MM.1S (cell line): ENCODE data around the gene NABP2.

ENCODE experiments used
- DNase-seq: peaks from one replicate; pipeline ENCODE4 v3.0.0-alpha.2; 2015
- H2AFZ ChIP-seq: fragments of 300-600 bp; sonication (generic); 2 replicates; pipeline ENCODE4 v1.6.0; 2016; ENCODE audit warnings: antibody characterized with exemption, low read length
- H3F3A ChIP-seq: fragments of 300-600 bp; sonication (generic); 2 replicates; pipeline ENCODE4 v1.6.1; 2016; ENCODE audit warnings: mild to moderate bottlenecking, antibody characterized with exemption, low read length, moderate library complexity, mixed read lengths; ENCODE audit not compliant: insufficient read depth
- H3K27ac ChIP-seq: fragments of 300-600 bp; sonication (generic); 2 replicates; pipeline ENCODE4 v1.5.1; 2016; ENCODE audit warnings: mild to moderate bottlenecking, low read length
- H3K27me3 ChIP-seq: fragments of 300-600 bp; sonication (generic); replicated peaks from 2 replicates; pipeline ENCODE4 v1.6.0; 2016; ENCODE audit warnings: low read length; ENCODE audit not compliant: insufficient read depth
- H3K36me3 ChIP-seq: fragments of 300-600 bp; sonication (generic); replicated peaks from 2 replicates; pipeline ENCODE4 v1.6.1; 2016; ENCODE audit warnings: mild to moderate bottlenecking, low read length, mixed read lengths; ENCODE audit not compliant: insufficient read depth
- H3K4me1 ChIP-seq: fragments of 300-600 bp; sonication (generic); 2 replicates; pipeline ENCODE4 v1.6.1; 2016; ENCODE audit warnings: low read length, mixed read lengths
- H3K4me2 ChIP-seq: fragments of 300-600 bp; sonication (generic); 2 replicates; pipeline ENCODE4 v1.6.0; 2016; ENCODE audit warnings: low read depth, low read length
- H3K4me3 ChIP-seq: fragments of 300-600 bp; sonication (generic); 2 replicates; pipeline ENCODE4 v1.5.1; 2016; ENCODE audit warnings: low read length, mixed read lengths
- H3K79me2 ChIP-seq: fragments of 300-600 bp; sonication (generic); 2 replicates; pipeline ENCODE4 v1.6.1; 2016; ENCODE audit warnings: mixed run types, low read length, mixed read lengths
- H3K9ac ChIP-seq: fragments of 300-600 bp; sonication (generic); 2 replicates; pipeline ENCODE4 v1.6.1; 2016; ENCODE audit warnings: low read length, mixed read lengths
- H3K9me2 ChIP-seq: fragments of 300-600 bp; sonication (generic); replicated peaks from 2 replicates; pipeline ENCODE4 v1.6.1; 2016; ENCODE audit warnings: mild to moderate bottlenecking, low read length, mixed read lengths; ENCODE audit not compliant: insufficient read depth
- H3K9me3 ChIP-seq: fragments of 300-600 bp; sonication (generic); replicated peaks from 2 replicates; pipeline ENCODE4 v1.6.1; 2016; ENCODE audit warnings: mild to moderate bottlenecking, low read length, mixed read lengths; ENCODE audit not compliant: insufficient read depth
- H4K20me1 ChIP-seq: fragments of 300-600 bp; sonication (generic); 2 replicates; pipeline ENCODE4 v1.6.1; 2016; ENCODE audit warnings: mild to moderate bottlenecking, low read length, moderate library complexity, mixed read lengths; ENCODE audit not compliant: insufficient read depth
- CTCF ChIP-seq: fragments of 300-600 bp; sonication (generic); IDR thresholded peaks from 2 replicates; pipeline ENCODE4 v1.5.1; 2016; ENCODE audit warnings: antibody characterized with exemption, low read length, mixed read lengths
- EZH2 ChIP-seq: fragments of 300-600 bp; sonication (generic); optimal IDR thresholded peaks from 2 replicates; pipeline ENCODE3; 2017; ENCODE audit warnings: low read depth, mild to moderate bottlenecking, antibody characterized with exemption, low read length, mixed read lengths
- EZH2phosphoT487 ChIP-seq: fragments of 300-600 bp; sonication (generic); IDR thresholded peaks from 2 replicates; pipeline ENCODE4 v1.6.1; 2018; ENCODE audit warnings: antibody characterized with exemption, low read length

The NABP2 gene

GRCh38 chr12:56257071-56257470 is 32.9 kb downstream of the NABP2 start:
- no peaks in the 10 kb centered on the region for H3K9me2 ChIP-seq
- H3K9ac ChIP-seq: peak overlapping the region; percentile 76; the same call in 1 of the 2 replicates
- H3K27me3 ChIP-seq: no peaks in the 10 kb centered on the region
- no peaks in the 10 kb centered on the region for H3K9me3 ChIP-seq
- H2AFZ ChIP-seq: 0 out of 2 replicates have a peak overlapping the region, but pooled peaks have one; percentile 92
- H3K4me2 ChIP-seq: peak overlapping the region; percentile 84
- H3F3A ChIP-seq: no peaks in the 10 kb centered on the region
- 0 out of 2 replicates have a peak, but pooled peaks cover 4% of the 10 kb centered on the region for H3K4me1 ChIP-seq
- no peaks in the 10 kb centered on the region for H4K20me1 ChIP-seq
- DNase-seq: no peak
- H3K4me3 ChIP-seq: peak overlapping the region; percentile 89
- H3K36me3 ChIP-seq: peaks cover 4% of the 10 kb centered on the region
- peaks cover 32% of the 10 kb centered on the region for H3K79me2 ChIP-seq
- TF ChIP-seq EZH2: no peak
- no peak for TF ChIP-seq EZH2phosphoT487
- no peak for TF ChIP-seq CTCF
- no peak overlapping the region for H3K27ac ChIP-seq

- peaks cover under 1% of the 10 kb centered on the region for H3K36me3 ChIP-seq
Measured at GRCh38 chr12:56257491-56258067, 33.4 kb downstream of the NABP2 start.

GRCh38 chr12:56258068-56258819 is 34.1 kb downstream of the NABP2 start, which contains the start of gene ANKRD52:
ANKRD52 (minus strand) TSS chr12:56258384; CDS start chr12:56258269, 115 bp downstream.
- Histone ChIP-seq H3K36me3 (no peaks in the 10 kb centered on the region; the same call in none of the 2 replicates), H3K4me3 (peak within 1 kb of the TSS; percentile 89), H3K4me1 (0 out of 2 replicates have a peak, but pooled peaks cover 4% of the 10 kb centered on the region), H3K27me3 (no peaks in the 10 kb centered on the region), H3K9me2 (no peaks in the 10 kb centered on the region), H3K9ac (peak within 1 kb of the TSS; percentile 76), H3K4me2 (peak within 1 kb of the TSS; percentile 85), H3K79me2 (peaks cover 32% of the 10 kb centered on the region), H3K27ac (no peak within 1 kb of the TSS; the same call in 1 of the 2 replicates), H3K9me3 (no peaks in the 10 kb centered on the region), H2AFZ (peak within 1 kb of the TSS; percentile 96), H3F3A (no peaks in the 10 kb centered on the region), H4K20me1 (no peaks in the 10 kb centered on the region)
- peak; percentile 86 for DNase-seq
- peak; percentile 49 for TF ChIP-seq CTCF
- TF ChIP-seq EZH2phosphoT487: no peak

More at GRCh38 chr12:56257491-56258067, 33.4 kb downstream of the NABP2 start:
- H3K9ac ChIP-seq: peak overlapping the region; percentile 76
- no peaks in the 10 kb centered on the region for H3K27me3 ChIP-seq
- no peak for DNase-seq
- peak overlapping the region; percentile 89 for H3K4me3 ChIP-seq
- 0 out of 2 replicates have a peak, but pooled peaks cover 4% of the 10 kb centered on the region for H3K4me1 ChIP-seq
- peak overlapping the region; percentile 84 for H3K4me2 ChIP-seq
- H3F3A ChIP-seq: no peaks in the 10 kb centered on the region
- H3K79me2 ChIP-seq: peaks cover 32% of the 10 kb centered on the region
- H2AFZ ChIP-seq: peak overlapping the region; percentile 92
- no peaks in the 10 kb centered on the region for H3K9me3 ChIP-seq
- no peaks in the 10 kb centered on the region for H3K9me2 ChIP-seq
- H4K20me1 ChIP-seq: no peaks in the 10 kb centered on the region
- no peak overlapping the region for H3K27ac ChIP-seq
- TF ChIP-seq CTCF: no peak
- TF ChIP-seq EZH2phosphoT487: no peak
- TF ChIP-seq EZH2: no peak
